ENCODE data around the gene KIF3C. TPM values are rescaled to one million over a fixed set of nuclear protein-coding genes. Genes with fewer than 3 reads are reported as not detected.
"Not testable (repeated sequence)": the region's sequence is repeated elsewhere in the genome, so short reads cannot be mapped to it uniquely, and the experiment has no call there.

The KIF3C gene
- total RNA-seq, 1 experiment from 2014 or later: 41.4 TPM

- not testable (repeated sequence) for H3K56ac ChIP-seq (ENCODE audit: insufficient read length, low read depth, low read length); H3K27ac ChIP-seq (ENCODE audit: insufficient read length, low read depth, low read length); H3K4me3 Mint-ChIP-seq; H3K23me2 ChIP-seq (ENCODE audit: insufficient read length, low read depth, low read length, poor library complexity, severe bottlenecking); H3K9me3 ChIP-seq (ENCODE audit: control insufficient read depth, low read depth, low read length); H3K14ac ChIP-seq (ENCODE audit: insufficient read depth, low read length); H3K9me3 Mint-ChIP-seq; H3K18ac ChIP-seq (ENCODE audit: insufficient read length, low read depth, low read length); H3K4ac ChIP-seq (ENCODE audit: low read depth, low read length); H3K23ac ChIP-seq (ENCODE audit: insufficient read length, low read depth, low read length); H3T11ph ChIP-seq (ENCODE audit: low read length); H3K27me3 ChIP-seq (ENCODE audit: insufficient read depth, low read length); H2BK12ac ChIP-seq (ENCODE audit: insufficient read length, low read depth, low read length); H2BK15ac ChIP-seq (ENCODE audit: low read depth, low read length); H4K5ac ChIP-seq (ENCODE audit: insufficient read length, low read depth, low read length); H2BK5ac ChIP-seq (ENCODE audit: insufficient read length, low read length); H3K79me2 ChIP-seq (ENCODE audit: insufficient read depth, low read length); H2AK5ac ChIP-seq (ENCODE audit: insufficient read length, low read length); H3K36me3 Mint-ChIP-seq (ENCODE audit: insufficient read depth in 1 of 3, low read depth in 3 of 3); H2AFZ ChIP-seq (ENCODE audit: low read length); H3K9ac ChIP-seq (ENCODE audit: extremely low read depth, insufficient read length, low read length); H3K4me1 ChIP-seq (ENCODE audit: insufficient read depth, low read length); H4K20me1 ChIP-seq (ENCODE audit: control insufficient read depth, insufficient read depth, insufficient read length); DNase-seq; H3K4me2 ChIP-seq (ENCODE audit: insufficient read depth, insufficient read length, low read length); H2BK120ac ChIP-seq (ENCODE audit: low read depth, low read length, poor library complexity, severe bottlenecking); H4K8ac ChIP-seq (replicated peaks; ENCODE audit: insufficient read length, low read depth, low read length); H2BK20ac ChIP-seq (ENCODE audit: low read depth, low read length, poor library complexity, severe bottlenecking); H4K91ac ChIP-seq (ENCODE audit: insufficient read length, low read depth, low read length); H3K79me1 ChIP-seq (ENCODE audit: insufficient read depth, low read depth, low read length, poor library complexity, severe bottlenecking); H3K27me3 Mint-ChIP-seq (ENCODE audit: low read depth)
- Mint-ChIP-seq H3K4me1 (peaks cover 7 to 15% of the 10 kb centered on the region in 2 experiments), H3K27ac (peak overlapping the region; percentile 18 to 87 (median 49); a peak in 2 of 7 replicates)
- WGBS (ENCODE audit: extremely low coverage, insufficient read length, low lambda C conversion rate): no CpG with 5 or more reads among the region's 13 CpGs
Measured at GRCh38 chr2:25998816-25999383, 16.6 kb upstream of the KIF3C start.
